Measurements from ENCODE around the gene AP2M1. TPM values are rescaled to one million over a fixed set of nuclear protein-coding genes. Genes with fewer than 3 reads are reported as not detected.

AP2M1 gene
- total and polyA plus RNA-seq, 8 donors: 296 to 405 (median 344) TPM

GRCh38 chr3:184169896-184170875 is 4.5 kb upstream of the AP2M1 start:
- Histone ChIP-seq H3K4me3 (no peak overlapping the region), H3K36me3 (peaks cover 0 to 74% of the 10 kb centered on the region in 2 donors), H3K27ac (no peak overlapping the region), H3K9me3 (no peaks in the 10 kb centered on the region), H3K4me1 (peaks cover 0 to 6% of the 10 kb centered on the region in 2 donors), H3K27me3 (no peaks in the 10 kb centered on the region)
- DNase-seq (no peak), ATAC-seq (no peak)
- no peak for TF ChIP-seq CTCF (IDR thresholded peaks at IDR 0.05)
- intact Hi-C loops (cut with DNase I): no loop called here

- H3K27me3 ChIP-seq: no peaks in the 10 kb centered on the region
- DNase-seq (no peak), ATAC-seq (no peak)
- peaks cover 0 to 60% of the 10 kb centered on the region in 2 donors for H3K36me3 ChIP-seq
- peaks cover 7 to 18% of the 10 kb centered on the region in 2 donors for H3K4me1 ChIP-seq
- H3K27ac ChIP-seq: no peak overlapping the region
- no peaks in the 10 kb centered on the region for H3K9me3 ChIP-seq
- H3K4me3 ChIP-seq: no peak overlapping the region
- no peak for TF ChIP-seq CTCF (IDR thresholded peaks at IDR 0.05)
- intact Hi-C loops (cut with DNase I): no loop called here
Measured at GRCh38 chr3:184171562-184171961, 3.1 kb upstream of the AP2M1 start.

GRCh38 chr3:184172681-184173373 is 1.8 kb upstream of the AP2M1 start:
- Histone ChIP-seq H3K36me3 (peaks cover 0 to 58% of the 10 kb centered on the region in 2 donors), H3K4me1 (peaks cover 19 to 31% of the 10 kb centered on the region in 2 donors), H3K9me3 (no peaks in the 10 kb centered on the region), H3K4me3 (no peak overlapping the region), H3K27me3 (no peaks in the 10 kb centered on the region), H3K27ac (no peak overlapping the region)
- no peak for TF ChIP-seq CTCF (IDR thresholded peaks at IDR 0.05)
- intact Hi-C loops (cut with DNase I): no loop called here
- DNase-seq: no peak
- no peak for ATAC-seq

- no peak for DNase-seq
- no peaks in the 10 kb centered on the region for H3K27me3 ChIP-seq
- peaks cover 0 to 58% of the 10 kb centered on the region in 2 donors for H3K36me3 ChIP-seq
Measured at GRCh38 chr3:184173374-184173722, 1.3 kb upstream of the AP2M1 start.

More at GRCh38 chr3:184173374-184173722, 1.3 kb upstream of the AP2M1 start:
- TF ChIP-seq CTCF (IDR thresholded peaks at IDR 0.05): no peak
- H3K4me1 ChIP-seq: peaks cover 19 to 36% of the 10 kb centered on the region in 2 donors
- intact Hi-C loops (cut with DNase I): no loop called here
- no peak overlapping the region for H3K4me3 ChIP-seq
- no peak overlapping the region for H3K27ac ChIP-seq
- no peak for ATAC-seq
- H3K9me3 ChIP-seq: no peaks in the 10 kb centered on the region
